Prostate gland (tissue), 2 donors: Measurements from ENCODE around the gene PTPRG. TPM values are rescaled to one million over a fixed set of nuclear protein-coding genes. Genes with fewer than 3 reads are reported as not detected.

ENCODE experiments used
- DNase-seq: peaks from one replicate; pipeline ENCODE4 v3.0.0-alpha.2; 2019; ENCODE audit warnings: low spot score
- H3K27ac ChIP-seq, 2 donors: fragments of 200-600 bp; sonication (generic); 2 replicates each; pipeline ENCODE4 v1.5.1; 2017 to 2019
- H3K27me3 ChIP-seq: fragments of 200-600 bp; sonication (generic); replicated peaks from 2 replicates; pipeline ENCODE4 v1.5.1; 2019; ENCODE audit not compliant: insufficient read depth
- H3K36me3 ChIP-seq, 2 donors: fragments of 200-600 bp; sonication (generic); 1 replicate in 1 of 2; 2 replicates in 1 of 2; pipeline versions ENCODE4 v1.5.1 to v1.8.1; 2017 to 2019
- H3K4me1 ChIP-seq: fragments of 200-600 bp; sonication (generic); replicated peaks from 2 replicates; pipeline ENCODE4 v1.5.1; 2019
- H3K4me3 ChIP-seq, 2 donors: fragments of 200-600 bp; sonication (generic); 2 replicates each; pipeline ENCODE4 v1.5.1; 2017 to 2019
- H3K9me3 ChIP-seq: fragments of 200-600 bp; sonication (generic); 2 replicates; pipeline ENCODE4 v1.5.1; 2017
- POLR2A ChIP-seq: fragments of 450-650 bp; IDR thresholded peaks from one replicate; pipeline ENCODE4 v1.6.1; 2016; ENCODE audit warnings: antibody characterized with exemption, mild to moderate bottlenecking
- POLR2AphosphoS5 ChIP-seq: sonication (generic); formaldehyde crosslinking; IDR thresholded peaks from one replicate; pipeline ENCODE4 v1.6.1; 2017; ENCODE audit warnings: antibody characterized with exemption
- WGBS: methylation state at CpG from one replicate; pipeline ENCODE4 v1.1.5; 2018; 5-methylcytosine and 5-hydroxymethylcytosine counted together
- intact Hi-C: fragments of 100-400 bp; cut with DNase I; formaldehyde crosslinking; loops from one replicate; pipeline ENCODE4 v1.14.2; 2022
- total RNA-seq, 2 donors: library from RNA; depleted of rRNA; stranded (reverse); fragments of >200 nt; gene quantifications; one replicate each; pipeline ENCODE4 v1.1.0, GENCODE V29; 2016
- TF ChIP-seq, protein P1 (sequence below), 4 experiments: fragments of 200-600 bp in 2 of 4; fragments of 450-650 bp in 2 of 4; sonication (generic) in 2 of 4; IDR thresholded peaks; 1 replicate in 3 of 4; 2 replicates in 1 of 4; pipeline ENCODE4 v1.5.1; 2016 to 2019; ENCODE audit warnings: antibody characterized with exemption in 4 of 4, mild to moderate bottlenecking in 2 of 4, moderate library complexity in 2 of 4

The PTPRG gene
- total RNA-seq, 2 donors from 2014 or later = 22.0 to 78.6 TPM

DNA sequence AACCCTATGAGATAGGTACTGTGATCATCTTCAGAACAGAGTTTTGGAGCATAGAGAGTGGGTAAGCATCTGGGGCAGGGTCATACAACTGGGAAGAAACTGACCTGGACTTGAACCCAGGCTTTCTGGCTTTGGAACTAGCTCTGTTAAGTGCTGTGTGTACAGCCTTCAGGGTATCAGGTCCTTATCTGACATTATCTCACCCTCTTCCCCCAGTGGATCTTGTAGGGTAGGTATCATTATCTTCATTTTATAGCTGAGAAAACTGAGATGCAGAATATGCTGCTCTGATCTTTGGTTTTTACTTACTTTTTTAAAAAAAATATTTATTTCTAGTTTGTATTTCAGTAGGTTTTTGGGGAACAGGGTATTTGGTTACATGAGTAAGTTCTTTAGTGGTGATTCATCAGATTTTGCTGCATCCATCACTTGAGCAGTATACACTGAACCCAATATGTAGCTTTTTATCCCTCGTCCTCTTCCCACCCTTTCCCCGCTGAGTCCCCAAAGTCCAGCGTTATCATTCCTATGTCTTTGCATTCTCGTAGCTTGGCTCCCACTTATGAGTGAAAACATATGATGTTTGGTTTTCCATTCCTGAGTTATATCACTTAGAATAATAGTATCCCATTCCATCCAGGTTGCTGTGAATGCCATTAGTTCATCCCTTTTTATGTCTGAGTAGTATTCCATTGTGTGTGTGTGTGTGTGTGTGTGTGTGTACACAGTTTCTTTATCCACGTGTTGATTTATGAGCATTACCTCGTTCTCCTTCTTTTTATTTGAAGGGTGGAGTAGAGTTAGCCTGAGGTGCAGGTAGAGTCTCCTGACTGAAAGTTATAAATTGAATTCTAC lies 271.2 kb downstream of the PTPRG start:
- 79% methylated on average over 6 of the region's 6 CpGs for WGBS
- intact Hi-C loops = no loop called here
- DNase-seq = no peak

GRCh38 chr3:61839256-61839655 lies 277.9 kb downstream of the PTPRG start:
- Histone ChIP-seq H3K27ac (no peak overlapping the region), H3K27me3 (no peaks in the 10 kb centered on the region), H3K9me3 (no peaks in the 10 kb centered on the region), H3K4me3 (no peak overlapping the region), H3K36me3 (no peaks in the 10 kb centered on the region), H3K4me1 (no peaks in the 10 kb centered on the region)
- no peak for DNase-seq
- no peak for TF ChIP-seq POLR2A
- no peak for TF ChIP-seq POLR2AphosphoS5
- TF ChIP-seq, protein P1, sequence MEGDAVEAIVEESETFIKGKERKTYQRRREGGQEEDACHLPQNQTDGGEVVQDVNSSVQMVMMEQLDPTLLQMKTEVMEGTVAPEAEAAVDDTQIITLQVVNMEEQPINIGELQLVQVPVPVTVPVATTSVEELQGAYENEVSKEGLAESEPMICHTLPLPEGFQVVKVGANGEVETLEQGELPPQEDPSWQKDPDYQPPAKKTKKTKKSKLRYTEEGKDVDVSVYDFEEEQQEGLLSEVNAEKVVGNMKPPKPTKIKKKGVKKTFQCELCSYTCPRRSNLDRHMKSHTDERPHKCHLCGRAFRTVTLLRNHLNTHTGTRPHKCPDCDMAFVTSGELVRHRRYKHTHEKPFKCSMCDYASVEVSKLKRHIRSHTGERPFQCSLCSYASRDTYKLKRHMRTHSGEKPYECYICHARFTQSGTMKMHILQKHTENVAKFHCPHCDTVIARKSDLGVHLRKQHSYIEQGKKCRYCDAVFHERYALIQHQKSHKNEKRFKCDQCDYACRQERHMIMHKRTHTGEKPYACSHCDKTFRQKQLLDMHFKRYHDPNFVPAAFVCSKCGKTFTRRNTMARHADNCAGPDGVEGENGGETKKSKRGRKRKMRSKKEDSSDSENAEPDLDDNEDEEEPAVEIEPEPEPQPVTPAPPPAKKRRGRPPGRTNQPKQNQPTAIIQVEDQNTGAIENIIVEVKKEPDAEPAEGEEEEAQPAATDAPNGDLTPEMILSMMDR (IDR thresholded peaks at IDR 0.05) = no peak
- intact Hi-C loops = no loop called here
- WGBS = 62% methylated on average over 2 of the region's 2 CpGs

More for the DNA sequence above, 271.2 kb downstream of the PTPRG start:
- no peaks in the 10 kb centered on the region for H3K9me3 ChIP-seq
- no peak overlapping the region for H3K4me3 ChIP-seq
- H3K36me3 ChIP-seq = no peaks in the 10 kb centered on the region
- no peak overlapping the region for H3K27ac ChIP-seq
- H3K4me1 ChIP-seq = no peaks in the 10 kb centered on the region
- no peaks in the 10 kb centered on the region for H3K27me3 ChIP-seq
- TF ChIP-seq POLR2A = no peak
- TF ChIP-seq POLR2AphosphoS5 = no peak
- TF ChIP-seq, protein P1 (IDR thresholded peaks at IDR 0.05) = no peak

DNA sequence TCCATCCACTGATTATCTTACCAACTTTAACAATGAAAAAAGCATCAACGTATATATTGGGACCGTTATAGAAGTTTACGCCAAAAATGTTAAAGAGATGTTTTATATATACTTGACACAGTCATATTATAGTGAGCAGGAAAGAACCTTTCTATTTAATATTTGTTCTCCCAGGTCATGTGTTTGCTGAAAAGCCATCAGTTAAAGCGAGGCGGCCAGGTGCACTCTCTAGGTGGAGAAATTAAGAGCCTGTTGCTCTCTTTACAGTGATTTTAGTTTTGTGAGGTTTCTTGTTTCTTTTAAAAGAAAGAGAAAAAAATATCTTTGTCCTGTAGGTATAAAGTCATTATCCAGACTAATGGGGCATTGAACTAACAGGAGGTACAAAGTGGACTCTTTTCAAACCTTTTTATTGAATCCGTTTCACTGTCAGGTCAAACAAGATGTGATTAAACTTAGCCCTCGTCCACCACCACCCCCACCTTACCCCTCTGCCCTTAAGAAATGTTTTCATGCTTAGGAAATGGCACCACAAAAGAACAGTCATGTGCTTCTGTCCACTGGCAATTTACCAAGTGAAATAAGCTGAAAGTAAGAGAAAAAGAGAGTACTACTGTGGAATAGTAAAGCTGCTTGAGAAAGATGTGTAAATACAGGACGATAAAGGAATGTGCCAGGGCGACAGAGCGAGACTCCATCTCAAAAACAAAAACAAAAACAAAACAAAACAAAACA lies 279.9 kb downstream of the PTPRG start:
- H3K9me3 ChIP-seq = no peaks in the 10 kb centered on the region
- TF ChIP-seq POLR2AphosphoS5 (no peak), POLR2A (no peak)
- TF ChIP-seq, protein P1 (IDR thresholded peaks at IDR 0.05) = no peak
- intact Hi-C loops = no loop called here

DNA sequence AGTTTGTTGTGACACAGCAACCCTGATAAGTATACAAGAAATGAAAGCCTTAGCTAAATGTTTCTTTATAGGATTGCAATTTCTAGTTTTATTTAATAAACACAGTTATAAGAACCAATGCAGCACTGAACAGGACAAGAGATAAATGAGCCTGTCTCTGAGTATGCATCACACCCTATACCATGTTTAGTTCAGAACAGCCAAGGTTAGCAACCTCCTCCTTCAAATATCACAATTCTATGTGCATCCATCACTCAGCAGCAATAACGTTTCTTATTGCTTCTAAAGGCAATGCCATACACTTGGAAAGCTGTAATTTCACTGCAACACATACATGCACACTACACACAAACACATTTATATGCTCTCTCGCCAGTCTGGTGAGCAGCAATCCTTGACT lies 280.6 kb downstream of the PTPRG start:
- no peak for TF ChIP-seq POLR2A
- TF ChIP-seq POLR2AphosphoS5 = no peak
- TF ChIP-seq, protein P1 (IDR thresholded peaks at IDR 0.05) = no peak
- no peaks in the 10 kb centered on the region for H3K36me3 ChIP-seq
- H3K27me3 ChIP-seq = no peaks in the 10 kb centered on the region
- H3K4me1 ChIP-seq = no peaks in the 10 kb centered on the region
- H3K4me3 ChIP-seq = no peak overlapping the region
- H3K27ac ChIP-seq = no peak overlapping the region
- WGBS = 80% methylated on average over 2 of the region's 2 CpGs
- intact Hi-C loops = no loop called here
- H3K9me3 ChIP-seq = no peaks in the 10 kb centered on the region
- DNase-seq = no peak

More for the DNA sequence above, 279.9 kb downstream of the PTPRG start:
- H3K27ac ChIP-seq = no peak overlapping the region
- H3K4me1 ChIP-seq = no peaks in the 10 kb centered on the region
- H3K4me3 ChIP-seq = no peak overlapping the region
- 64% methylated on average over 10 of the region's 10 CpGs for WGBS
- DNase-seq = no peak
- no peaks in the 10 kb centered on the region for H3K36me3 ChIP-seq
- H3K27me3 ChIP-seq = no peaks in the 10 kb centered on the region
